ENCODE results near the gene THAP12. TPM values are rescaled to one million over a fixed set of nuclear protein-coding genes. Genes with fewer than 3 reads are reported as not detected.
A peak's percentile ranks its signal among the peaks of the same experiment; 100 is the strongest.
"Not testable (repeated sequence)": the region's sequence is repeated elsewhere in the genome, so short reads cannot be mapped to it uniquely, and the experiment has no call there.

THAP12 gene
- total RNA-seq, 1 experiment from 2014 or later: 44.1 TPM

- ChIA-PET RAD21 (ENCODE audit: low non-redundant PET in 1 of 2, low total read pairs in 2 of 2, uncharacterized antibody in 2 of 2, unreplicated experiment in 2 of 2) (interaction anchor here in 1 of 2 experiments (1.3 kb wide), 1 partner anchor 112 kb away, joined by 14 read pairs; no protein-coding TSS in a partner anchor), CTCF (interaction anchor here (1.1 to 4.6 kb wide), 2 partner anchors 111 to 360 kb away, joined by 3 to 62 read pairs; partner anchors contain the start of gene WNT11)
- H3K9me3 ChIP-seq (ENCODE audit: control insufficient read depth in 1 of 2, insufficient read depth in 1 of 2, low read depth in 1 of 2, low read length in 2 of 2); H3K9ac ChIP-seq (ENCODE audit: low read length); BruUV-seq (replicated peaks); H3K9me2 ChIP-seq (ENCODE audit: insufficient read depth); H3K36me3 ChIP-seq (ENCODE audit: control insufficient read depth in 1 of 2, insufficient read depth in 2 of 2, low read length in 2 of 2); H3K27me3 ChIP-seq (ENCODE audit: insufficient read depth, low read length); DNase-seq (ENCODE audit: low read depth, low spot score); H3K4me3 ChIP-seq (replicated peaks in 1 of 2; ENCODE audit: low read depth in 1 of 2, low read length in 2 of 2); H2AFZ ChIP-seq (ENCODE audit: low read depth, low read length, poor library complexity, severe bottlenecking); H3K4me2 ChIP-seq (ENCODE audit: low read length); ATAC-seq; H3K27ac ChIP-seq (ENCODE audit: low read depth, low read length); H4K20me1 ChIP-seq (ENCODE audit: insufficient read depth); POLR2A ChIA-PET; H3K79me2 ChIP-seq (ENCODE audit: insufficient read depth, low read length): not testable (repeated sequence)
- H3K4me1 ChIP-seq (ENCODE audit: control insufficient read depth in 1 of 2, insufficient read depth in 2 of 2, low read length in 2 of 2): peaks cover 0 to 10% of the 10 kb centered on the region in 2 experiments; a peak in 1 of 4 replicates
- intact Hi-C loops (cut with micrococcal nuclease): loop anchor here (1.0 to 10.0 kb wide), 6 partner anchors 112 to 772 kb away; no protein-coding TSS in a partner anchor
Observed at GRCh38 chr11:76319798-76320197, 61.1 kb downstream of the THAP12 start.

- BruUV-seq (replicated peaks): no TSS peak
- H3K4me3 ChIP-seq (replicated peaks in 1 of 2; ENCODE audit: low read depth in 1 of 2, low read length in 2 of 2): no peak overlapping the region
- POLR2A ChIA-PET: no interaction called here
Observed at GRCh38 chr11:76318744-76319384, 62.1 kb downstream of the THAP12 start.

More at GRCh38 chr11:76318744-76319384, 62.1 kb downstream of the THAP12 start:
- ChIA-PET RAD21 (ENCODE audit: low non-redundant PET in 1 of 2, low total read pairs in 2 of 2, uncharacterized antibody in 2 of 2, unreplicated experiment in 2 of 2) (interaction anchor here (0.6 to 1.3 kb wide), 6 partner anchors 11 to 597 kb away, joined by 3 to 14 read pairs (median 5); no protein-coding TSS in a partner anchor), CTCF (interaction anchor here (0.6 to 4.6 kb wide), 14 partner anchors 9 to 721 kb away, joined by 3 to 62 read pairs (median 4); partner anchors contain the start of gene WNT11)
- no peaks in the 10 kb centered on the region for H3K36me3 ChIP-seq (ENCODE audit: control insufficient read depth in 1 of 2, insufficient read depth in 2 of 2, low read length in 2 of 2)
- H3K27me3 ChIP-seq (ENCODE audit: insufficient read depth, low read length): no peaks in the 10 kb centered on the region
- DNase-seq (ENCODE audit: low read depth, low spot score) (peak; percentile 55), ATAC-seq (peak; percentile 99)
- intact Hi-C loops (cut with micrococcal nuclease): loop anchor here (1.0 to 5.0 kb wide), 7 partner anchors 112 to 772 kb away; no protein-coding TSS in a partner anchor
- no peaks in the 10 kb centered on the region for H4K20me1 ChIP-seq (ENCODE audit: insufficient read depth)
- no peak overlapping the region for H3K4me2 ChIP-seq (ENCODE audit: low read length)
- no peak overlapping the region for H3K9ac ChIP-seq (ENCODE audit: low read length)
- H2AFZ ChIP-seq (ENCODE audit: low read depth, low read length, poor library complexity, severe bottlenecking): no peak overlapping the region
- no peak overlapping the region for H3K27ac ChIP-seq (ENCODE audit: low read depth, low read length)
- H3K79me2 ChIP-seq (ENCODE audit: insufficient read depth, low read length): no peaks in the 10 kb centered on the region
- TF ChIP-seq RAD21 (IDR thresholded peaks at IDR 0.05; ENCODE audit: low read depth): peak; percentile 98
- no peak for TF ChIP-seq SP1 (IDR thresholded peaks at IDR 0.05; ENCODE audit: low read depth)
- TF ChIP-seq POLR2A (IDR thresholded peaks at IDR 0.05; ENCODE audit: borderline replicate concordance, extremely low read depth, insufficient read depth, insufficient read length): no peak
- TF ChIP-seq TCF7L2 (IDR thresholded peaks at IDR 0.05; ENCODE audit: borderline replicate concordance, extremely low read depth, insufficient read depth, insufficient read length): no peak
- TF ChIP-seq JUND (IDR thresholded peaks at IDR 0.05): no peak
- TF ChIP-seq CTCF (IDR thresholded peaks at IDR 0.05 in 2 of 3, conservative IDR thresholded peaks at IDR 0.05 in 1 of 3; ENCODE audit: borderline replicate concordance in 1 of 3, insufficient read depth in 1 of 3, low read depth in 2 of 3, low read length in 2 of 3): peak; percentile 88 to 92 (median 91)
- TF ChIP-seq EZH2phosphoT487 (IDR thresholded peaks at IDR 0.05; ENCODE audit: borderline replicate concordance): no peak
- no peak for TF ChIP-seq ATF3 (IDR thresholded peaks at IDR 0.05)
- no peaks in the 10 kb centered on the region for H3K9me2 ChIP-seq (ENCODE audit: insufficient read depth)
- peaks cover 0 to 10% of the 10 kb centered on the region in 2 experiments; a peak in 1 of 4 replicates for H3K4me1 ChIP-seq (ENCODE audit: control insufficient read depth in 1 of 2, insufficient read depth in 2 of 2, low read length in 2 of 2)
- H3K9me3 ChIP-seq (ENCODE audit: control insufficient read depth in 1 of 2, insufficient read depth in 1 of 2, low read depth in 1 of 2, low read length in 2 of 2): no peaks in the 10 kb centered on the region
